Transverse colon (tissue), 4 donors: Measurements from ENCODE around the gene RPL28. TPM values are rescaled to one million over a fixed set of nuclear protein-coding genes. Genes with fewer than 3 reads are reported as not detected.

Experiments
- DNase-seq: peaks from one replicate; pipeline ENCODE4 v3.0.0-alpha.2; 2019
- H3K27ac ChIP-seq, 4 donors: fragments of 200-600 bp; sonication (generic); 2 replicates each; pipeline ENCODE4 v1.5.1; 2016 to 2018; ENCODE audit warnings: inconsistent platforms in 4 of 4
- H3K27me3 ChIP-seq: fragments of 200-600 bp; sonication (generic); 2 replicates; pipeline ENCODE4 v1.5.1; 2017; ENCODE audit warnings: inconsistent platforms
- H3K36me3 ChIP-seq, 4 donors: fragments of 200-600 bp; sonication (generic); 2 replicates each; pipeline ENCODE4 v1.5.1; 2017 to 2019; ENCODE audit warnings: inconsistent platforms in 4 of 4
- H3K4me1 ChIP-seq, 4 donors: fragments of 200-600 bp; sonication (generic); 2 replicates each; pipeline ENCODE4 v1.5.1; 2017 to 2020; ENCODE audit warnings: inconsistent platforms in 4 of 4
- H3K4me3 ChIP-seq, 4 donors: fragments of 200-600 bp; sonication (generic); 1 replicate in 1 of 4; 2 replicates in 3 of 4; pipeline versions ENCODE4 v1.5.1 to v1.6.1; 2017 to 2019; ENCODE audit warnings: inconsistent platforms in 4 of 4
- H3K9me3 ChIP-seq, 2 donors: fragments of 200-600 bp; sonication (generic); 2 replicates each; pipeline ENCODE4 v1.5.1; 2017 to 2019; ENCODE audit warnings: inconsistent platforms in 2 of 2
- CTCF ChIP-seq, 5 experiments: fragments of 200-600 bp in 3 of 5; fragments of 450-650 bp in 2 of 5; sonication (generic) in 3 of 5; IDR thresholded peaks; 1 replicate in 2 of 5; 2 replicates in 3 of 5; pipeline ENCODE4 v1.5.1; 2016 to 2017; ENCODE audit warnings: antibody characterized with exemption in 5 of 5, inconsistent platforms in 3 of 5, mild to moderate bottlenecking in 2 of 5, moderate library complexity in 1 of 5
- EP300 ChIP-seq: sonication (generic); formaldehyde crosslinking; IDR thresholded peaks from one replicate; pipeline ENCODE4 v1.6.1; 2017; ENCODE audit warnings: antibody characterized with exemption, low read depth
- POLR2A ChIP-seq: fragments of 450-650 bp; IDR thresholded peaks from one replicate; pipeline ENCODE4 v1.6.1; 2016; ENCODE audit warnings: antibody characterized with exemption, mild to moderate bottlenecking, moderate library complexity
- POLR2AphosphoS5 ChIP-seq, 3 donors: sonication (generic); formaldehyde crosslinking; IDR thresholded peaks; one replicate each; pipeline ENCODE4 v1.6.1; 2016; ENCODE audit warnings: antibody characterized with exemption in 3 of 3
- whole genome bisulfite sequencing, 2 donors: methylation state at CpG; one replicate each; pipeline ENCODE4 v1.1.5; 2018; ENCODE audit warnings: low coverage in 1 of 2; 5-methylcytosine and 5-hydroxymethylcytosine counted together
- in situ Hi-C, 4 donors: fragments of 200-750 bp; cut with MboI; loops; one replicate each; pipeline versions ENCODE4 v1.15.0 to v1.15.1; 2017; ENCODE audit warnings: low sequenced_read_pairs in 3 of 4, low pct_ligation_motif_present in 1 of 4, low pct_unique_long_range_greater_than_20kb in 1 of 4
- intact Hi-C: fragments of 100-400 bp; cut with DNase I; formaldehyde crosslinking; loops from one replicate; pipeline ENCODE4 v1.15.1; 2023; ENCODE audit warnings: low total_unique reads
- total RNA-seq, 4 donors: library from RNA; depleted of rRNA; stranded (reverse); fragments of >200 nt; gene quantifications; one replicate each; pipeline ENCODE4 v1.1.0, GENCODE V29; 2016

The RPL28 gene
- total RNA-seq, 4 donors from 2014 or later = 448 to 648 (median 605) TPM

GRCh38 chr19:55386493-55386971 lies 800 bp downstream of the RPL28 start:
- Histone ChIP-seq H3K27ac (peak overlapping the region; percentile 94 to 99 (median 96)), H3K36me3 (peaks cover 0 to 6% (median 0%) of the 10 kb centered on the region in 4 donors), H3K4me3 (peak overlapping the region; percentile 74 to 93 (median 86)), H3K4me1 (peaks cover 33 to 59% (median 44%) of the 10 kb centered on the region in 4 donors), H3K27me3 (no peaks in the 10 kb centered on the region), H3K9me3 (no peaks in the 10 kb centered on the region)
- in situ Hi-C loops (loop anchor here in 1 of 4 donors (25.0 kb wide), 1 partner anchor 99 kb away; the partner anchor contains the start of genes BRSK1 and HSPBP1), intact Hi-C loops (loop anchor here (10.0 kb wide), 1 partner anchor 268 kb away; the partner anchor contains the start of gene U2AF2)
- 2% methylated on average over 33 of the region's 33 CpGs; no CpG with 5 or more reads in 1 of the 2 donors for WGBS, 2 donors
- no peak for TF ChIP-seq CTCF (IDR thresholded peaks at IDR 0.05)
- no peak for TF ChIP-seq POLR2AphosphoS5 (IDR thresholded peaks at IDR 0.05)
- TF ChIP-seq POLR2A = no peak
- no peak for TF ChIP-seq EP300
- DNase-seq = no peak

DNA sequence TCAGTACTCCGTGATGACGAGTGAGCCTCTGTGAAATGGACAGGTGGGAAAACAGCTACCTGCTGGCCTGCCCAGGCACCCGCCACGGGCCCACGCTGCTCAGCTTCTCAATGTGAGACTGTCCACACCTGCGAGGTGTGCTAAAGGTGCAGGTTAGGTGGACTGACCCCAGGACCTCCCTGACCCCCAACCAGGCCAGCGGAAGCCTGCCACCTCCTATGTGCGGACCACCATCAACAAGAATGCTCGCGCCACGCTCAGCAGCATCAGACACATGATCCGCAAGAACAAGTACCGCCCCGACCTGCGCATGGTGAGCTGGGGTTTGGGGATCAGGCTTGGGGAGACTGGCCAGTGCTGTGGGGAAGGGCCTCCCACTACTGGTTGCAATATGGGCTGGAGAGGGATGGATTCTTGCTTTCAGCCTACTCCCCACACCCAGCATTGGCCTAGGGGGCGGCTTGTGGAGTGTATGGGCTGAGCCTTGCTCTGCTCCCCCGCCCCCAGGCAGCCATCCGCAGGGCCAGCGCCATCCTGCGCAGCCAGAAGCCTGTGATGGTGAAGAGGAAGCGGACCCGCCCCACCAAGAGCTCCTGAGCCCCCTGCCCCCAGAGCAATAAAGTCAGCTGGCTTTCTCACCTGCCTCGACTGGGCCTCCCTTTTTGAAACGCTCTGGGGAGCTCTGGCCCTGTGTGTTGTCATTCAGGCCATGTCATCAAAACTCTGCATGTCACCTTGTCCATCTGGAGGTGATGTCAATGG lies 2.2 kb downstream of the RPL28 start:
- 81% methylated on average over 22 of the region's 24 CpGs; no CpG with 5 or more reads in 1 of the 2 donors for WGBS, 2 donors
- intact Hi-C loops = loop anchor here (10.0 kb wide), 1 partner anchor 267 kb away; the partner anchor contains the start of gene U2AF2
- H3K4me3 ChIP-seq = peak overlapping the region in 2 of 4 donors; percentile 74 to 93

DNA sequence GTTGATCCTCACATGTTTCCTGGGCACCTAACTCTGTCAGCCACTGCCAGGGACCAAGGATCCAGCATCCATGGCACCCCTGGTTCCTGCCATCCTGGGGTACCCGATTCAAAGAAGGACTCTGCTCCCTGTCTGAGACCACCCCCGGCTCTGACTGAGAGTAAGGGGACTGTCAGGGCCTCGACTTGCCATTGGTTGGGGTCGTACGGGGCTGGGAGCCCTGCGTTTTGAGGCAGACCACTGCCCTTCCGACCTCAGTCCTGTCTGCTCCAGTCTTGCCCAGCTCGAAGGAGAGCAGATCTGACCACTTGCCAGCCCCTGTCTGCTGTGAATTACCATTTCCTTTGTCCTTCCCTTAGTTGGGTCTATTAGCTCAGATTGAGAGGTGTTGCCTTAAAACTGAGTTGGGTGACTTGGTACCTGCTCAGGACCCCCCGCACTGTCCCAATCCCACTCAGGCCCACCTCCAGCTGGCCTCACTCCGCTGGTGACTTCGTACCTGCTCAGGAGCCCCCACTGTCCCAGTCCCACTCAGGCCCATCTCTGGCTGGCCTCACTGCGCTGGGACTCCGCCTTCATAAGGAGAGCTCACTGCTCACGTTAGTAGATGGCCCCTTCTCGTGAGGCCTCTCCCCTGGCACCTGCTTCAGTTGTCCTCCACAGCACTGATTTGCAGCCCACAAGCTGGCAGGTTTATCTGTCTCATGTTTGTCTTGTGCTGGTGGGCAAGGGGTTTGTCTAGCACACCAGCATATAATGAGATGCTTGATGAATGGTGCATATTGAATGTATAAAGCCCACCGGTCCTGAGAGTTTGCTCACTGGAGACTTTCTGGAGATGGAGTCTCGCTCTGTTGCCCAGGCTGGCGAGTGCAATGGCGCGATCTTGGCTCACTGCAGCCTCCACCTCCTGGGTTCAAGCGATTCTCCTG lies 3.9 kb downstream of the RPL28 start:
- Histone ChIP-seq H3K4me3 (no peak overlapping the region), H3K27ac (no peak overlapping the region), H3K9me3 (no peaks in the 10 kb centered on the region), H3K4me1 (peaks cover 28 to 44% (median 31%) of the 10 kb centered on the region in 4 donors), H3K27me3 (no peaks in the 10 kb centered on the region), H3K36me3 (peaks cover 0 to 6% (median 0%) of the 10 kb centered on the region in 4 donors)
- in situ Hi-C loops (loop anchor here in 1 of 4 donors (25.0 kb wide), 1 partner anchor 102 kb away; the partner anchor contains the start of genes BRSK1 and HSPBP1), intact Hi-C loops (loop anchor here (10.0 kb wide), 1 partner anchor 265 kb away; the partner anchor contains the start of gene U2AF2)
- no peak for TF ChIP-seq EP300
- TF ChIP-seq CTCF (IDR thresholded peaks at IDR 0.05) = no peak
- TF ChIP-seq POLR2AphosphoS5 (IDR thresholded peaks at IDR 0.05) = no peak
- TF ChIP-seq POLR2A = no peak
- 85 to 95% methylated on average over 6 to 21 of the region's 21 CpGs for WGBS, 2 donors
- no peak for DNase-seq

More for the DNA sequence above, 2.2 kb downstream of the RPL28 start:
- TF ChIP-seq POLR2AphosphoS5 (IDR thresholded peaks at IDR 0.05) = no peak
- no peak for TF ChIP-seq EP300
- no peak for TF ChIP-seq POLR2A
- no peak for TF ChIP-seq CTCF (IDR thresholded peaks at IDR 0.05)
- peaks cover 0 to 6% (median 0%) of the 10 kb centered on the region in 4 donors for H3K36me3 ChIP-seq
- H3K9me3 ChIP-seq = no peaks in the 10 kb centered on the region
- in situ Hi-C loops = loop anchor here in 1 of 4 donors (25.0 kb wide), 1 partner anchor 101 kb away; the partner anchor contains the start of genes BRSK1 and HSPBP1
- DNase-seq = no peak
- H3K27me3 ChIP-seq = no peaks in the 10 kb centered on the region
- peak overlapping the region in 1 of 4 donors; percentile 99 for H3K27ac ChIP-seq
- H3K4me1 ChIP-seq = peaks cover 33 to 54% (median 41%) of the 10 kb centered on the region in 4 donors
